MCF 10A (cell line): ENCODE data around the gene ZNF319. TPM values are rescaled to one million over a fixed set of nuclear protein-coding genes. Genes with fewer than 3 reads are reported as not detected.

Experiments
- BruUV-seq: library from RNA; stranded (reverse); fragments of 400-500 nt; replicated peaks from 2 replicates; lab custom pipeline; 2021; lab: Mats Ljungman, UMichigan
- CTCF ChIA-PET: fragments of 300-600 bp; sonication (Branson Sonifier 250); formaldehyde crosslinking; extraction: SDS; loops from one replicate; lab custom pipeline; 2021; ENCODE audit warnings: antibody characterized with exemption, inconsistent platforms; lab: Yijun Ruan, JAX
- POLR2A ChIA-PET: fragments of 300-600, 350-650 bp; sonication (Branson Sonifier 250); formaldehyde crosslinking; extraction: SDS; loops from one replicate; lab custom pipeline; 2020; ENCODE audit warnings: antibody characterized with exemption, inconsistent platforms; lab: Yijun Ruan, JAX
- DNase-seq: peaks from one replicate; pipeline ENCODE4 v3.0.0-alpha.2; 2018; ENCODE audit not compliant: unreplicated experiment
- H3K27ac Mint-ChIP-seq: one replicate; pipeline ENCODE4 v1.8.0; 2022; ENCODE audit warnings: mild to moderate bottlenecking, low read depth, mixed read lengths; ENCODE audit not compliant: unreplicated experiment
- H3K27me3 Mint-ChIP-seq: one replicate; pipeline ENCODE4 v1.8.0; 2022; ENCODE audit warnings: mixed read lengths; ENCODE audit not compliant: insufficient read depth, unreplicated experiment
- H3K36me3 Mint-ChIP-seq: one replicate; pipeline ENCODE4 v1.8.0; 2022; ENCODE audit warnings: mild to moderate bottlenecking, moderate library complexity, mixed read lengths; ENCODE audit not compliant: insufficient read depth, unreplicated experiment
- H3K4me1 Mint-ChIP-seq: one replicate; pipeline ENCODE4 v1.8.0; 2022; ENCODE audit warnings: mixed read lengths; ENCODE audit not compliant: insufficient read depth, unreplicated experiment
- H3K4me3 Mint-ChIP-seq: one replicate; pipeline ENCODE4 v1.8.0; 2022; ENCODE audit warnings: mild to moderate bottlenecking, moderate library complexity, mixed read lengths; ENCODE audit not compliant: unreplicated experiment
- H3K9me3 Mint-ChIP-seq: one replicate; pipeline ENCODE4 v1.8.0; 2022; ENCODE audit warnings: mixed read lengths; ENCODE audit not compliant: unreplicated experiment
- CTCF ChIP-seq: fragments of 200-600 bp; IDR thresholded peaks from one replicate; pipeline ENCODE4 v1.8.0; 2022; ENCODE audit warnings: antibody characterized with exemption, mild to moderate bottlenecking; ENCODE audit not compliant: unreplicated experiment
- intact Hi-C: fragments of 100-400 bp; cut with micrococcal nuclease; formaldehyde crosslinking; loops from 2 replicates; pipeline ENCODE4 v1.14.1; 2022
- total RNA-seq: library from RNA; stranded (reverse); gene quantifications from 2 replicates; pipeline ENCODE4 v1.2.3, GENCODE V29; 2022

The ZNF319 gene
- total RNA-seq, 1 experiment from 2014 or later = 12.6 TPM

GRCh38 chr16:57964157-57964700 is 36.2 kb downstream of the ZNF319 start:
- no TSS peak for BruUV-seq
- Mint-ChIP-seq H3K9me3 (no peaks in the 10 kb centered on the region), H3K4me1 (peaks cover 6% of the 10 kb centered on the region), H3K27me3 (no peaks in the 10 kb centered on the region), H3K27ac (no peak overlapping the region), H3K4me3 (no peak overlapping the region), H3K36me3 (no peaks in the 10 kb centered on the region)
- POLR2A ChIA-PET = interaction anchor here (0.6 kb wide), 1 partner anchor 300 kb away, joined by 3 read pairs; no protein-coding TSS in a partner anchor
- CTCF ChIA-PET = no interaction called here
- no peak for DNase-seq
- intact Hi-C loops = no loop called here
- no peak for TF ChIP-seq CTCF

GRCh38 chr16:57962756-57963155 is 37.7 kb downstream of the ZNF319 start:
- Mint-ChIP-seq H3K27me3 (no peaks in the 10 kb centered on the region), H3K4me1 (peaks cover 6% of the 10 kb centered on the region), H3K27ac (no peak overlapping the region), H3K9me3 (no peaks in the 10 kb centered on the region), H3K36me3 (no peaks in the 10 kb centered on the region), H3K4me3 (no peak overlapping the region)
- intact Hi-C loops = no loop called here
- ChIA-PET CTCF (no interaction called here), POLR2A (no interaction called here)
- no TSS peak for BruUV-seq
- DNase-seq = no peak
- no peak for TF ChIP-seq CTCF

- TF ChIP-seq CTCF = no peak
- no peaks in the 10 kb centered on the region for H3K36me3 Mint-ChIP-seq
- ChIA-PET CTCF (interaction anchor here (0.6 to 1.1 kb wide), 5 partner anchors 10 to 57 kb away, joined by 3 to 4 read pairs (median 3); a partner anchor contains a TSS), POLR2A (interaction anchor here (0.7 kb wide), 1 partner anchor 10 kb away, joined by 3 read pairs; no protein-coding TSS in a partner anchor)
- no peak overlapping the region for H3K4me3 Mint-ChIP-seq
- peaks cover 6% of the 10 kb centered on the region for H3K4me1 Mint-ChIP-seq
- DNase-seq = no peak
- intact Hi-C loops = no loop called here
- H3K9me3 Mint-ChIP-seq = no peaks in the 10 kb centered on the region
- no peak overlapping the region for H3K27ac Mint-ChIP-seq
- BruUV-seq = no TSS peak
- H3K27me3 Mint-ChIP-seq = no peaks in the 10 kb centered on the region
Observed at GRCh38 chr16:57962046-57962445, 38.4 kb downstream of the ZNF319 start.

- Mint-ChIP-seq H3K4me3 (no peak overlapping the region), H3K36me3 (no peaks in the 10 kb centered on the region), H3K27ac (no peak overlapping the region), H3K4me1 (peaks cover 6% of the 10 kb centered on the region), H3K9me3 (no peaks in the 10 kb centered on the region), H3K27me3 (no peaks in the 10 kb centered on the region)
- intact Hi-C loops = no loop called here
- BruUV-seq = no TSS peak
- no peak for TF ChIP-seq CTCF
- POLR2A ChIA-PET = interaction anchor here (0.7 kb wide), 1 partner anchor 11 kb away, joined by 3 read pairs; no protein-coding TSS in a partner anchor
- no peak for DNase-seq
- CTCF ChIA-PET = interaction anchor here (0.6 to 1.1 kb wide), 5 partner anchors 9 to 57 kb away, joined by 3 to 4 read pairs (median 3); a partner anchor contains a TSS
Observed at GRCh38 chr16:57961538-57961937, 38.9 kb downstream of the ZNF319 start.
